K562 (cell line): ENCODE results near the gene COL6A1. TPM values are rescaled to one million over a fixed set of nuclear protein-coding genes. Genes with fewer than 3 reads are reported as not detected.

Experiments
- ATAC-seq: fragments of 200-7000 bp; cut with Tn5 transposase; 3 replicates; pipeline ENCODE4 v1.9.1; 2020; ENCODE audit warnings: moderate library complexity
- BruUV-seq: library from RNA; stranded (reverse); fragments of 400-500 nt; replicated peaks from 2 replicates; lab custom pipeline; 2021; lab: Mats Ljungman, UMichigan
- CTCF ChIA-PET: fragments of 300-600 bp; formaldehyde crosslinking; extraction: SDS; loops from one replicate; lab custom pipeline; 2021; ENCODE audit warnings: low intra/inter-chr PET ratio; lab: Yijun Ruan, JAX
- POLR2A ChIA-PET: fragments of 300-600, 350-650 bp; sonication (Branson Sonifier 250); formaldehyde crosslinking; extraction: SDS; loops from one replicate; lab custom pipeline; 2021; ENCODE audit warnings: antibody characterized with exemption, inconsistent platforms; lab: Yijun Ruan, JAX
- DNase-seq, 4 experiments: peaks; one replicate each; pipeline versions ENCODE4 v3.0.0 to v3.0.0-alpha.2; 2011 to 2018; ENCODE audit warnings: low spot score in 3 of 4, mixed read lengths in 3 of 4; ENCODE audit errors: extremely low read depth in 1 of 4
- FAIRE-seq: peaks from 2 replicates; lab custom pipeline; 2011; peaks lifted over from hg19 to GRCh38; lab: Jason Lieb, UNC
- H2AFZ ChIP-seq: 2 replicates; pipeline ENCODE4 v1.6.0; 2011; ENCODE audit warnings: low read depth, low read length, control low read depth, inconsistent platforms
- H3K27ac ChIP-seq: fragments of 200-600 bp; 3 replicates; pipeline ENCODE4 v1.8.0; 2011; ENCODE audit warnings: low read depth, mild to moderate bottlenecking, control low read depth, inconsistent platforms, low read length, moderate library complexity, mixed read lengths; ENCODE audit errors: extremely low read depth
- H3K27me3 ChIP-seq, 2 experiments: fragments of 300-600 bp in 1 of 2; 2 replicates in 1 of 2; 3 replicates in 1 of 2; pipeline versions ENCODE4 v1.6.0 to v1.8.0; 2011; ENCODE audit warnings: inconsistent platforms in 2 of 2, low read length in 2 of 2, mild to moderate bottlenecking in 1 of 2, mixed read lengths in 1 of 2, moderate library complexity in 1 of 2; ENCODE audit not compliant: control insufficient read depth in 2 of 2, insufficient read depth in 2 of 2
- H3K36me3 ChIP-seq: fragments of 300-600 bp; 3 replicates; pipeline ENCODE4 v1.8.0; 2011; ENCODE audit warnings: mild to moderate bottlenecking, low read length, inconsistent platforms; ENCODE audit not compliant: control insufficient read depth, insufficient read depth
- H3K4me1 ChIP-seq, 2 experiments: fragments of 200-600 bp in 1 of 2; replicated peaks in 1 of 2; 2 replicates in 1 of 2; 3 replicates in 1 of 2; pipeline versions ENCODE4 v1.5.1 to v1.8.0; 2011; ENCODE audit warnings: inconsistent platforms in 2 of 2, low read length in 2 of 2, mild to moderate bottlenecking in 1 of 2, mixed read lengths in 1 of 2, moderate library complexity in 1 of 2; ENCODE audit not compliant: control insufficient read depth in 2 of 2, insufficient read depth in 2 of 2
- H3K4me2 ChIP-seq: 2 replicates; pipeline ENCODE4 v1.6.1; 2011; ENCODE audit warnings: low read length, control low read depth, inconsistent platforms, mixed read lengths; ENCODE audit not compliant: insufficient read depth
- H3K4me3 ChIP-seq: fragments of 200-600 bp; sonication (generic), shearing (Covaris generic); 2 replicates; pipeline ENCODE4 v1.5.1; 2016; ENCODE audit warnings: control low read depth, inconsistent platforms
- H3K79me2 ChIP-seq: fragments of 200-600 bp; 3 replicates; pipeline ENCODE4 v1.8.0; 2011; ENCODE audit warnings: low read length, inconsistent platforms; ENCODE audit not compliant: control insufficient read depth, insufficient read depth
- H3K9ac ChIP-seq, 2 experiments: 2 replicates each; pipeline versions ENCODE4 v1.6.0 to v1.6.1; 2011; ENCODE audit warnings: low read depth in 2 of 2, low read length in 2 of 2, control low read depth in 1 of 2, inconsistent platforms in 1 of 2, mild to moderate bottlenecking in 1 of 2, mixed read lengths in 1 of 2; ENCODE audit not compliant: insufficient read depth in 1 of 2
- H3K9me1 ChIP-seq: one replicate; pipeline ENCODE4 v1.6.0; 2011; ENCODE audit warnings: inconsistent platforms, mild to moderate bottlenecking, low read length, moderate library complexity; ENCODE audit not compliant: control insufficient read depth, insufficient read depth
- H3K9me3 ChIP-seq: replicated peaks from 2 replicates; pipeline ENCODE4 v1.5.1; 2011; ENCODE audit warnings: low read depth, low read length, inconsistent platforms; ENCODE audit not compliant: control insufficient read depth, insufficient read depth
- H4K20me1 ChIP-seq: replicated peaks from 2 replicates; pipeline ENCODE4 v1.6.1; 2011; ENCODE audit warnings: low read length, inconsistent platforms, mixed read lengths; ENCODE audit not compliant: control insufficient read depth, insufficient read depth
- ARNT ChIP-seq, 2 experiments: fragments of 450-650 bp; IDR thresholded peaks; 2 replicates each; pipeline ENCODE4 v1.6.1; 2016; ENCODE audit warnings: mild to moderate bottlenecking in 1 of 2
- CREM ChIP-seq: IDR thresholded peaks from 2 replicates; pipeline ENCODE4 v1.6.1; 2014; ENCODE audit warnings: antibody characterized with exemption, low read depth
- EP400 ChIP-seq: fragments of 450-650 bp; IDR thresholded peaks from 2 replicates; pipeline ENCODE4 v1.6.1; 2017; ENCODE audit warnings: antibody characterized with exemption, mild to moderate bottlenecking, moderate library complexity
- HDAC3 ChIP-seq: fragments of 450-650 bp; IDR thresholded peaks from 2 replicates; pipeline ENCODE4 v1.6.1; 2018; ENCODE audit warnings: borderline replicate concordance, mild to moderate bottlenecking, moderate library complexity; ENCODE audit not compliant: partially characterized antibody
- KLF6 ChIP-seq: fragments of 250-450 bp; sonication (Bioruptor Pico); IDR thresholded peaks from 2 replicates; pipeline ENCODE4 v1.4.0; 2020; ENCODE audit warnings: mild to moderate bottlenecking, moderate library complexity, borderline replicate concordance
- MYBL2 ChIP-seq, 2 experiments: fragments of 450-650 bp in 1 of 2; sonication (generic) in 1 of 2; formaldehyde crosslinking in 1 of 2; IDR thresholded peaks; 2 replicates each; pipeline versions ENCODE4 v1.6.1 to v1.8.1; 2017 to 2022; ENCODE audit warnings: borderline replicate concordance in 1 of 2, inconsistent platforms in 1 of 2, low read depth in 1 of 2, mild to moderate bottlenecking in 1 of 2, missing genetic modification reagents in 1 of 2, moderate library complexity in 1 of 2
- NFE2L1 ChIP-seq: fragments of 450-650 bp; IDR thresholded peaks from 2 replicates; pipeline ENCODE4 v1.6.1; 2016; ENCODE audit warnings: missing genetic modification characterization, low read depth, mild to moderate bottlenecking, missing compliant biosample characterization, moderate library complexity, borderline replicate concordance
- POLR2AphosphoS5 ChIP-seq: IDR thresholded peaks from 2 replicates; pipeline ENCODE4 v1.6.1; 2011; ENCODE audit warnings: mild to moderate bottlenecking, low read depth, low read length, moderate library complexity; ENCODE audit not compliant: control insufficient read depth, insufficient read depth
- PRPF4 ChIP-seq: fragments of 200-400 bp; formaldehyde crosslinking; IDR thresholded peaks from one replicate; pipeline ENCODE4 v1.6.1; 2017; ENCODE audit warnings: low read length, low read depth, mild to moderate bottlenecking; ENCODE audit not compliant: insufficient read depth, poor library complexity, severe bottlenecking
- TRIM28 ChIP-seq: fragments of 450-650 bp; IDR thresholded peaks from 2 replicates; pipeline ENCODE4 v1.6.1; 2017
- ZMIZ1 ChIP-seq, 2 experiments: fragments of 150-350 bp in 1 of 2; IDR thresholded peaks; 2 replicates each; pipeline ENCODE4 v1.6.1; 2012 to 2016; ENCODE audit warnings: low read depth in 2 of 2, low read length in 2 of 2, mild to moderate bottlenecking in 1 of 2, moderate library complexity in 1 of 2
- WGBS: fragments of 100-300 bp; shearing (Covaris generic); methylation state at CpG from one replicate; pipeline ENCODE4 v1.1.6; 2016; ENCODE audit warnings: low coverage, mixed read lengths; ENCODE audit not compliant: insufficient coverage; ENCODE audit errors: missing lambda C conversion rate; 5-methylcytosine and 5-hydroxymethylcytosine counted together
- in situ Hi-C: fragments of 300-500 bp; cut with MboI; formaldehyde crosslinking; loops from 4 replicates; pipeline ENCODE4 v1.15.0; 2018; ENCODE audit warnings: inconsistent platforms, mixed read lengths
- intact Hi-C: fragments of 100-400 bp; cut with micrococcal nuclease; formaldehyde crosslinking; loops from 2 replicates; pipeline ENCODE4 v1.14.2; 2022
- polyA plus RNA-seq, 8 experiments: library from polyadenylated mRNA; depleted of rRNA in 4 of 8; stranded (reverse) in 5 of 8; unstranded in 3 of 8; fragments of >200 nt; fragmentation: Nextera tagmentation in 2 of 8; fragmentation: Illumina TruSeq in 1 of 8; extraction: Ambion mirVana in 2 of 8; extraction: Trizol in 1 of 8; gene quantifications; 2 replicates each; pipeline versions ENCODE4 v1.2.1 to v1.2.3, GENCODE V29; 2011 to 2014; ENCODE audit warnings: inconsistent platforms in 1 of 8, missing spikeins in 1 of 8
- total RNA-seq, 7 experiments: library from RNA; depleted of rRNA in 6 of 7; stranded (reverse); fragments of >200 nt in 6 of 7; fragmentation: Illumina TruSeq in 2 of 7; extraction: Trizol in 2 of 7; gene quantifications; 2 replicates each; pipeline versions ENCODE4 v1.2.1 to v1.2.3, GENCODE V29; 2011 to 2021; ENCODE audit warnings: low replicate concordance in 1 of 7

COL6A1 gene
- total and polyA plus RNA-seq, 9 of the 15 experiments (the other 6 are each of a cell fraction or from before 2014, with no cell fraction given), result 0.07 to 1.3 (median 0.14) TPM; not detected in 3

GRCh38 chr21:45991606-45992300 lies 10.2 kb downstream of the COL6A1 start:
- in situ Hi-C loops (no loop called here), intact Hi-C loops (no loop called here)
- no peak for TF ChIP-seq TRIM28
- TF ChIP-seq CREM, result no peak
- no peak for TF ChIP-seq POLR2AphosphoS5
- no peak for TF ChIP-seq EP400
- TF ChIP-seq PRPF4, result no peak
- no peak for TF ChIP-seq MYBL2 (IDR thresholded peaks at IDR 0.05; ENCODE audit: low read depth)
- no peak for TF ChIP-seq MYBL2 (CRISPR knock-in tag; IDR thresholded peaks at IDR 0.05; ENCODE audit: borderline replicate concordance)
- TF ChIP-seq ZMIZ1 (IDR thresholded peaks at IDR 0.05; ENCODE audit: low read depth in 2 of 2, low read length in 2 of 2), result no peak
- TF ChIP-seq NFE2L1 (tag), result no peak
- no peak for TF ChIP-seq ARNT (IDR thresholded peaks at IDR 0.05)
- TF ChIP-seq KLF6, result no peak
- no peak for TF ChIP-seq HDAC3
- POLR2A ChIA-PET, result no interaction called here
- Histone ChIP-seq H3K4me2 (no peak overlapping the region), H3K27me3 (peaks cover 53 to 84% of the 10 kb centered on the region in 2 experiments), H2AFZ (no peak overlapping the region), H3K9ac (no peak overlapping the region), H3K27ac (no peak overlapping the region), H3K36me3 (no peaks in the 10 kb centered on the region), H3K4me1 (peaks cover 0 to 56% of the 10 kb centered on the region in 2 experiments; a peak in 2 of 5 replicates), H4K20me1 (peaks cover 12% of the 10 kb centered on the region; the same call in 1 of the 2 replicates), H3K79me2 (no peaks in the 10 kb centered on the region), H3K4me3 (no peak overlapping the region), H3K9me3 (no peaks in the 10 kb centered on the region), H3K9me1 (no peaks in the 10 kb centered on the region)
- CTCF ChIA-PET, result no interaction called here
- ATAC-seq, result no peak
- WGBS, result 3% methylated on average over 18 of the region's 18 CpGs
- DNase-seq, result no peak
- BruUV-seq, result no TSS peak
- no peak for FAIRE-seq
